WTC11 (cell line): Measurements from ENCODE around the gene FCRL6. TPM values are rescaled to one million over a fixed set of nuclear protein-coding genes. Genes with fewer than 3 reads are reported as not detected.

Experiments used
- ATAC-seq: fragments of 200-7000 bp; cut with Tn5 transposase; 2 replicates; pipeline ENCODE4 v1.10.0; 2021; ENCODE audit warnings: mild to moderate bottlenecking, moderate library complexity
- CTCF ChIA-PET: fragments of 300-600 bp; sonication (Branson Sonifier 250); formaldehyde crosslinking; loops from one replicate; lab custom pipeline; 2021; ENCODE audit warnings: antibody characterized with exemption; lab: Charles Lee
- POLR2A ChIA-PET: fragments of 350-600 bp; sonication (Branson Sonifier 250); formaldehyde crosslinking; loops from one replicate; lab custom pipeline; 2021; ENCODE audit warnings: antibody characterized with exemption; lab: Charles Lee
- DNase-seq: peaks from one replicate; pipeline ENCODE4 v3.0.0; 2021; ENCODE audit warnings: low spot score
- H3K27ac Mint-ChIP-seq: 2 replicates; pipeline ENCODE4 v1.8.0; 2021; ENCODE audit warnings: mixed read lengths
- H3K27me3 Mint-ChIP-seq: 2 replicates; pipeline ENCODE4 v1.8.0; 2021; ENCODE audit warnings: low read depth, mild to moderate bottlenecking, moderate library complexity, mixed read lengths
- H3K36me3 Mint-ChIP-seq: 2 replicates; pipeline ENCODE4 v1.8.0; 2021; ENCODE audit warnings: mixed read lengths
- H3K4me1 Mint-ChIP-seq: 2 replicates; pipeline ENCODE4 v1.8.0; 2022; ENCODE audit warnings: mixed read lengths
- H3K4me3 Mint-ChIP-seq: 2 replicates; pipeline ENCODE4 v1.8.0; 2021; ENCODE audit warnings: mild to moderate bottlenecking, moderate library complexity, mixed read lengths
- H3K9me3 Mint-ChIP-seq: 2 replicates; pipeline ENCODE4 v1.8.0; 2021; ENCODE audit warnings: mixed read lengths
- ARID4B ChIP-seq: sonication (generic); formaldehyde crosslinking; IDR thresholded peaks from 2 replicates; pipeline ENCODE4 v1.8.0; 2023; ENCODE audit warnings: missing genetic modification reagents, mild to moderate bottlenecking, borderline replicate concordance
- ATF2 ChIP-seq: sonication (generic); formaldehyde crosslinking; IDR thresholded peaks from 2 replicates; pipeline ENCODE4 v1.8.1; 2022; ENCODE audit warnings: low read depth, missing genetic modification reagents, borderline replicate concordance
- FOXK1 ChIP-seq: sonication (generic); formaldehyde crosslinking; IDR thresholded peaks from 2 replicates; pipeline ENCODE4 v1.8.0; 2022; ENCODE audit warnings: mild to moderate bottlenecking, moderate library complexity, missing genetic modification reagents
- GRHL2 ChIP-seq: fragments of 250-450 bp; sonication (Bioruptor Pico); IDR thresholded peaks from 2 replicates; pipeline ENCODE4 v1.8.0; 2022; ENCODE audit warnings: mild to moderate bottlenecking, moderate library complexity; ENCODE audit not compliant: insufficient replicate concordance, severe bottlenecking
- HMGA2 ChIP-seq: fragments of 250-450 bp; sonication (Bioruptor Pico); IDR thresholded peaks from 2 replicates; pipeline ENCODE4 v1.4.0; 2021; ENCODE audit warnings: mild to moderate bottlenecking, moderate library complexity
- NR3C1 ChIP-seq: sonication (generic); formaldehyde crosslinking; conservative IDR thresholded peaks from 2 replicates; pipeline ENCODE4 v1.8.1; 2023; ENCODE audit warnings: low read depth, mild to moderate bottlenecking, missing genetic modification reagents
- RORB ChIP-seq: fragments of 250-450 bp; sonication (Bioruptor Pico); IDR thresholded peaks from 2 replicates; pipeline ENCODE4 v1.9.0; 2021; ENCODE audit warnings: mild to moderate bottlenecking
- SMAD3 ChIP-seq: sonication (generic); formaldehyde crosslinking; IDR thresholded peaks from 2 replicates; pipeline ENCODE4 v1.8.0; 2022; ENCODE audit warnings: missing genetic modification reagents, mild to moderate bottlenecking, borderline replicate concordance
- TEAD1 ChIP-seq: sonication (generic); formaldehyde crosslinking; IDR thresholded peaks from 2 replicates; pipeline ENCODE4 v1.8.0; 2022; ENCODE audit warnings: mild to moderate bottlenecking, missing genetic modification reagents
- ZBTB21 ChIP-seq: sonication (generic); formaldehyde crosslinking; IDR thresholded peaks from 2 replicates; pipeline ENCODE4 v1.8.1; 2023; ENCODE audit warnings: mild to moderate bottlenecking, missing genetic modification reagents, borderline replicate concordance
- ZNF219 ChIP-seq: sonication (generic); formaldehyde crosslinking; IDR thresholded peaks from 2 replicates; pipeline ENCODE4 v1.8.0; 2023; ENCODE audit warnings: missing genetic modification reagents, mild to moderate bottlenecking, borderline replicate concordance
- total RNA-seq: library from RNA; stranded (reverse); gene quantifications from 3 replicates; pipeline ENCODE4 v1.2.3, GENCODE V29; 2021
- TF ChIP-seq, protein P1 (sequence below): sonication (generic); formaldehyde crosslinking; IDR thresholded peaks from 2 replicates; pipeline ENCODE4 v1.8.1; 2023; ENCODE audit warnings: mild to moderate bottlenecking, missing genetic modification reagents, moderate library complexity
- TF ChIP-seq, protein P2 (sequence below): sonication (generic); formaldehyde crosslinking; IDR thresholded peaks from 2 replicates; pipeline ENCODE4 v1.8.0; 2022; ENCODE audit warnings: mild to moderate bottlenecking, missing genetic modification reagents
- TF ChIP-seq, protein P3 (sequence below): fragments of 250-450 bp; sonication (Bioruptor Pico); IDR thresholded peaks from 2 replicates; pipeline ENCODE4 v1.9.0; 2021; ENCODE audit warnings: mild to moderate bottlenecking, borderline replicate concordance
- TF ChIP-seq, protein P4 (sequence below): fragments of 250-450 bp; sonication (Bioruptor Pico); IDR thresholded peaks from 2 replicates; pipeline ENCODE4 v1.8.0; 2021; ENCODE audit warnings: mild to moderate bottlenecking

FCRL6 gene
- total RNA-seq, 1 experiment from 2014 or later = not detected

GRCh38 chr1:159778266-159778665 lies 23.9 kb upstream of the FCRL6 start:
- Mint-ChIP-seq H3K4me1 (peaks cover 20% of the 10 kb centered on the region), H3K27ac (no peak overlapping the region), H3K27me3 (peaks cover 12% of the 10 kb centered on the region), H3K4me3 (no peak overlapping the region), H3K36me3 (peaks cover 10% of the 10 kb centered on the region), H3K9me3 (peaks cover 9% of the 10 kb centered on the region; the same call in 1 of the 2 replicates)
- ChIA-PET POLR2A (no interaction called here), CTCF (interaction anchor here (1.0 kb wide), 1 partner anchor 21 kb away, joined by 3 read pairs; no protein-coding TSS in a partner anchor)
- TF ChIP-seq ARID4B (CRISPR knock-in tag) (no peak), SMAD3 (CRISPR knock-in tag) (no peak), RORB (CRISPR knock-in tag) (no peak), ZNF219 (CRISPR knock-in tag) (no peak), NR3C1 (CRISPR knock-in tag) (no peak), TEAD1 (CRISPR knock-in tag) (no peak), GRHL2 (CRISPR knock-in tag) (no peak), ATF2 (CRISPR knock-in tag) (no peak), ZBTB21 (CRISPR knock-in tag) (no peak), FOXK1 (CRISPR knock-in tag) (no peak), HMGA2 (CRISPR knock-in tag) (no peak)
- TF ChIP-seq, protein P1, sequence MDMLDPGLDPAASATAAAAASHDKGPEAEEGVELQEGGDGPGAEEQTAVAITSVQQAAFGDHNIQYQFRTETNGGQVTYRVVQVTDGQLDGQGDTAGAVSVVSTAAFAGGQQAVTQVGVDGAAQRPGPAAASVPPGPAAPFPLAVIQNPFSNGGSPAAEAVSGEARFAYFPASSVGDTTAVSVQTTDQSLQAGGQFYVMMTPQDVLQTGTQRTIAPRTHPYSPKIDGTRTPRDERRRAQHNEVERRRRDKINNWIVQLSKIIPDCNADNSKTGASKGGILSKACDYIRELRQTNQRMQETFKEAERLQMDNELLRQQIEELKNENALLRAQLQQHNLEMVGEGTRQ = no peak
- TF ChIP-seq, protein P2, sequence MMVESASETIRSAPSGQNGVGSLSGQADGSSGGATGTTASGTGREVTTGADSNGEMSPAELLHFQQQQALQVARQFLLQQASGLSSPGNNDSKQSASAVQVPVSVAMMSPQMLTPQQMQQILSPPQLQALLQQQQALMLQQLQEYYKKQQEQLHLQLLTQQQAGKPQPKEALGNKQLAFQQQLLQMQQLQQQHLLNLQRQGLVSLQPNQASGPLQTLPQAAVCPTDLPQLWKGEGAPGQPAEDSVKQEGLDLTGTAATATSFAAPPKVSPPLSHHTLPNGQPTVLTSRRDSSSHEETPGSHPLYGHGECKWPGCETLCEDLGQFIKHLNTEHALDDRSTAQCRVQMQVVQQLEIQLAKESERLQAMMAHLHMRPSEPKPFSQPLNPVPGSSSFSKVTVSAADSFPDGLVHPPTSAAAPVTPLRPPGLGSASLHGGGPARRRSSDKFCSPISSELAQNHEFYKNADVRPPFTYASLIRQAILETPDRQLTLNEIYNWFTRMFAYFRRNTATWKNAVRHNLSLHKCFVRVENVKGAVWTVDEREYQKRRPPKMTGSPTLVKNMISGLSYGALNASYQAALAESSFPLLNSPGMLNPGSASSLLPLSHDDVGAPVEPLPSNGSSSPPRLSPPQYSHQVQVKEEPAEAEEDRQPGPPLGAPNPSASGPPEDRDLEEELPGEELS (CRISPR knock-in tag) = no peak
- TF ChIP-seq, protein P3, sequence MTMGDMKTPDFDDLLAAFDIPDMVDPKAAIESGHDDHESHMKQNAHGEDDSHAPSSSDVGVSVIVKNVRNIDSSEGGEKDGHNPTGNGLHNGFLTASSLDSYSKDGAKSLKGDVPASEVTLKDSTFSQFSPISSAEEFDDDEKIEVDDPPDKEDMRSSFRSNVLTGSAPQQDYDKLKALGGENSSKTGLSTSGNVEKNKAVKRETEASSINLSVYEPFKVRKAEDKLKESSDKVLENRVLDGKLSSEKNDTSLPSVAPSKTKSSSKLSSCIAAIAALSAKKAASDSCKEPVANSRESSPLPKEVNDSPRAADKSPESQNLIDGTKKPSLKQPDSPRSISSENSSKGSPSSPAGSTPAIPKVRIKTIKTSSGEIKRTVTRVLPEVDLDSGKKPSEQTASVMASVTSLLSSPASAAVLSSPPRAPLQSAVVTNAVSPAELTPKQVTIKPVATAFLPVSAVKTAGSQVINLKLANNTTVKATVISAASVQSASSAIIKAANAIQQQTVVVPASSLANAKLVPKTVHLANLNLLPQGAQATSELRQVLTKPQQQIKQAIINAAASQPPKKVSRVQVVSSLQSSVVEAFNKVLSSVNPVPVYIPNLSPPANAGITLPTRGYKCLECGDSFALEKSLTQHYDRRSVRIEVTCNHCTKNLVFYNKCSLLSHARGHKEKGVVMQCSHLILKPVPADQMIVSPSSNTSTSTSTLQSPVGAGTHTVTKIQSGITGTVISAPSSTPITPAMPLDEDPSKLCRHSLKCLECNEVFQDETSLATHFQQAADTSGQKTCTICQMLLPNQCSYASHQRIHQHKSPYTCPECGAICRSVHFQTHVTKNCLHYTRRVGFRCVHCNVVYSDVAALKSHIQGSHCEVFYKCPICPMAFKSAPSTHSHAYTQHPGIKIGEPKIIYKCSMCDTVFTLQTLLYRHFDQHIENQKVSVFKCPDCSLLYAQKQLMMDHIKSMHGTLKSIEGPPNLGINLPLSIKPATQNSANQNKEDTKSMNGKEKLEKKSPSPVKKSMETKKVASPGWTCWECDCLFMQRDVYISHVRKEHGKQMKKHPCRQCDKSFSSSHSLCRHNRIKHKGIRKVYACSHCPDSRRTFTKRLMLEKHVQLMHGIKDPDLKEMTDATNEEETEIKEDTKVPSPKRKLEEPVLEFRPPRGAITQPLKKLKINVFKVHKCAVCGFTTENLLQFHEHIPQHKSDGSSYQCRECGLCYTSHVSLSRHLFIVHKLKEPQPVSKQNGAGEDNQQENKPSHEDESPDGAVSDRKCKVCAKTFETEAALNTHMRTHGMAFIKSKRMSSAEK (CRISPR knock-in tag) = no peak
- TF ChIP-seq, protein P4, sequence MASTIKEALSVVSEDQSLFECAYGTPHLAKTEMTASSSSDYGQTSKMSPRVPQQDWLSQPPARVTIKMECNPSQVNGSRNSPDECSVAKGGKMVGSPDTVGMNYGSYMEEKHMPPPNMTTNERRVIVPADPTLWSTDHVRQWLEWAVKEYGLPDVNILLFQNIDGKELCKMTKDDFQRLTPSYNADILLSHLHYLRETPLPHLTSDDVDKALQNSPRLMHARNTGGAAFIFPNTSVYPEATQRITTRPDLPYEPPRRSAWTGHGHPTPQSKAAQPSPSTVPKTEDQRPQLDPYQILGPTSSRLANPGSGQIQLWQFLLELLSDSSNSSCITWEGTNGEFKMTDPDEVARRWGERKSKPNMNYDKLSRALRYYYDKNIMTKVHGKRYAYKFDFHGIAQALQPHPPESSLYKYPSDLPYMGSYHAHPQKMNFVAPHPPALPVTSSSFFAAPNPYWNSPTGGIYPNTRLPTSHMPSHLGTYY (CRISPR knock-in tag) = no peak
- ATAC-seq (no peak), DNase-seq (no peak)
